Activated T-cell treated with anti-CD3 and anti-CD28 coated beads for 48 hours (primary cell): ENCODE data around the gene ATP9B.

Source experiments
- DNase-seq: peaks from one replicate; pipeline ENCODE4 v3.0.0-alpha.2; 2020; ENCODE audit warnings: low read depth

ATP9B gene

GRCh38 chr18:79413025-79413424, 343.8 kb downstream of the ATP9B start:
- DNase-seq: no peak

- DNase-seq: no peak
Measured at GRCh38 chr18:79413426-79413825, 344.2 kb downstream of the ATP9B start.

- DNase-seq: no peak
Measured at GRCh38 chr18:79413901-79414300, 344.7 kb downstream of the ATP9B start.

- DNase-seq: no peak
Measured at GRCh38 chr18:79416022-79416676, 347.0 kb downstream of the ATP9B start.

- DNase-seq: no peak
Measured at GRCh38 chr18:79416677-79417052, 347.5 kb downstream of the ATP9B start.

GRCh38 chr18:79418236-79418635, 349.0 kb downstream of the ATP9B start:
- no peak for DNase-seq

GRCh38 chr18:79418642-79419041, 349.4 kb downstream of the ATP9B start:
- no peak for DNase-seq

GRCh38 chr18:79420033-79420745, 351.0 kb downstream of the ATP9B start:
- DNase-seq: no peak

GRCh38 chr18:79421275-79421857, 352.2 kb downstream of the ATP9B start:
- DNase-seq: no peak

GRCh38 chr18:79422022-79422782, 353.0 kb downstream of the ATP9B start:
- DNase-seq: no peak

GRCh38 chr18:79422783-79423165, 353.6 kb downstream of the ATP9B start:
- no peak for DNase-seq

- no peak for DNase-seq
Measured at GRCh38 chr18:79423211-79424007, 354.2 kb downstream of the ATP9B start.

- DNase-seq: no peak
Measured at GRCh38 chr18:79424008-79424565, 354.9 kb downstream of the ATP9B start.

GRCh38 chr18:79424880-79425568, 355.8 kb downstream of the ATP9B start:
- no peak for DNase-seq

GRCh38 chr18:79425569-79425886, 356.3 kb downstream of the ATP9B start:
- no peak for DNase-seq

- DNase-seq: no peak
Measured at GRCh38 chr18:79426376-79427300, 357.4 kb downstream of the ATP9B start.

- DNase-seq: no peak
Measured at GRCh38 chr18:79427368-79428225, 358.4 kb downstream of the ATP9B start.
